ENCODE results near the gene BCL11B. TPM values are rescaled to one million over a fixed set of nuclear protein-coding genes. Genes with fewer than 3 reads are reported as not detected.
A peak's percentile ranks its signal among the peaks of the same experiment; 100 is the strongest.

Gene BCL11B
- total RNA-seq, 1 donor from 2014 or later: 1.3 TPM

DNA sequence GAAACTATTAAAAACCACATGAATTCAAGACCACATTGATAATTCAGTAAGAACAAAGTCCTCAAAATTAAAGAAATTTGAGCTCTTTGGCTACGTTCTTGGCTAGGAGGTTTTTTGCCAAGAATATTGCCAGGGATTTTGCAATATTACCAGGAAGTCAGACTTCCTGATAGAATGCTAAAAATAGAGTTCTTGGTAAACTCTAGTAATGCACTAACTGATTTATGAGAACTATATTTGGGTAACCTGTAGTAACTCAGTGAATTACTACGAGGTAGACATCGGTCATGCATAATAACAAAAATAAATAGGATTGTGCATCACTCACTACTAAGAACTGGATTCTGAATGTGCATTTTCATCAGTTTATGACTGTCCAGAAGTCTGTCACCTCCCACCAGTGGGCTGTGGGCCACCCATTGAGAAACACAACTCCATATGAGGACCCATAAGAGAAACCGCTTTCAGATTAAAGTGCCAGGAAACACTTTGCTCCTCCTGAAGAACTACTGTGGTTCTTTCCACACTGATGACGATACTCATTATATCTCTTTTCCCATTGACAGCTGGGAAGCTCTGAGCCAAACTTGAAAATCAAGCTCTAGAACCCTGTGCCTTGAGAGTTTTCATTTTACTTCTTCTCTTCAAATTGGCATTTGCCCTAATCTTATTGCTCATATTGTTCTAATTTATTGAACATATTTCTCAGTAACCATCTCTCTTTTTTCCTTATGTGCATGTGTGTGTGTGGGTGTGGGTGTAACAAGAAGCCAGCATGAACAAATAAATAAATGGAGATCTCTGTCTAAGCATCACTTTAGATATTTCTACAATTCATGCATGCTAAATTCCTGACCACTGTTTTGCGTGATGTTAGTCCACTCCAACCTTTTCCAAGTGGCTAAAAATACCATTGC lies 116.6 kb downstream of the BCL11B start:
- no peaks in the 10 kb centered on the region for H3K4me1 ChIP-seq
- H2AFZ ChIP-seq (replicated peaks): no peak overlapping the region
- no peak overlapping the region for H3K4me2 ChIP-seq
- H3K9ac ChIP-seq: no peak overlapping the region
- H3K79me2 ChIP-seq (ENCODE audit: low read depth): no peaks in the 10 kb centered on the region
- Mint-ChIP-seq H3K36me3 (no peaks in the 10 kb centered on the region), H3K4me1 (no peaks in the 10 kb centered on the region), H3K27ac (no peak overlapping the region), H3K27me3 (ENCODE audit: insufficient read depth, low read depth) (peaks cover 8% of the 10 kb centered on the region), H3K9me3 (no peaks in the 10 kb centered on the region), H3K4me3 (no peak overlapping the region)
- no peaks in the 10 kb centered on the region for H4K20me1 ChIP-seq (ENCODE audit: low read depth)
- H3K4me3 ChIP-seq: no peak overlapping the region
- TF ChIP-seq, protein P1, sequence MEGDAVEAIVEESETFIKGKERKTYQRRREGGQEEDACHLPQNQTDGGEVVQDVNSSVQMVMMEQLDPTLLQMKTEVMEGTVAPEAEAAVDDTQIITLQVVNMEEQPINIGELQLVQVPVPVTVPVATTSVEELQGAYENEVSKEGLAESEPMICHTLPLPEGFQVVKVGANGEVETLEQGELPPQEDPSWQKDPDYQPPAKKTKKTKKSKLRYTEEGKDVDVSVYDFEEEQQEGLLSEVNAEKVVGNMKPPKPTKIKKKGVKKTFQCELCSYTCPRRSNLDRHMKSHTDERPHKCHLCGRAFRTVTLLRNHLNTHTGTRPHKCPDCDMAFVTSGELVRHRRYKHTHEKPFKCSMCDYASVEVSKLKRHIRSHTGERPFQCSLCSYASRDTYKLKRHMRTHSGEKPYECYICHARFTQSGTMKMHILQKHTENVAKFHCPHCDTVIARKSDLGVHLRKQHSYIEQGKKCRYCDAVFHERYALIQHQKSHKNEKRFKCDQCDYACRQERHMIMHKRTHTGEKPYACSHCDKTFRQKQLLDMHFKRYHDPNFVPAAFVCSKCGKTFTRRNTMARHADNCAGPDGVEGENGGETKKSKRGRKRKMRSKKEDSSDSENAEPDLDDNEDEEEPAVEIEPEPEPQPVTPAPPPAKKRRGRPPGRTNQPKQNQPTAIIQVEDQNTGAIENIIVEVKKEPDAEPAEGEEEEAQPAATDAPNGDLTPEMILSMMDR (IDR thresholded peaks at IDR 0.05): no peak
- no peak for TF ChIP-seq EZH2phosphoT487 (IDR thresholded peaks at IDR 0.05)
- TF ChIP-seq EZH2 (IDR thresholded peaks at IDR 0.05): no peak
- no peak for DNase-seq (ENCODE audit: low spot score)
- H3K27me3 ChIP-seq: no peaks in the 10 kb centered on the region
- no peaks in the 10 kb centered on the region for H3K9me3 ChIP-seq (ENCODE audit: low read depth)
- H3K36me3 ChIP-seq: no peaks in the 10 kb centered on the region
- H3K27ac ChIP-seq: no peak overlapping the region
- H3F3A ChIP-seq (ENCODE audit: low read depth): no peaks in the 10 kb centered on the region

DNA sequence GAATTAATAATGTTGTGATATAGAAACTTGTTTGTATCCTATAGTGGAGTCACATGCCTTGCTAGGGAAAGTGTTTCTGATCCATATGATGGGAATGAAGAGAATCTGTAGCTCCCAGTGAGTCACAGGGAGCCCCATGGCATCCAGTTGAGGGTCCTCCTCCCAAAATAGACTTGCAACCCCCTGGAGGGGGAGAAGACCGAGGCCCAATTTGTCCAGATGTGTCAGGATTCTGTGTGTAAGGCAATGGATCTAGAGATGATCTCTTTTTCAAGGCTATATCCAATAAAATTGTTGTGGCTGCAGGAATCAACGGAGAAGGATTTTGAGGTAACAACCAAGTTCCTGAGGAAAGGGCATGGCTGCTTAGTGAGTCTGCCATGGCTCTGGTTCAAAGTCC lies 121.8 kb downstream of the BCL11B start:
- H3K9ac ChIP-seq: no peak overlapping the region
- TF ChIP-seq EZH2phosphoT487 (IDR thresholded peaks at IDR 0.05): no peak
- TF ChIP-seq, protein P1 (IDR thresholded peaks at IDR 0.05): no peak
- no peak overlapping the region for H3K27ac ChIP-seq
- H3K9me3 Mint-ChIP-seq: no peaks in the 10 kb centered on the region
- no peaks in the 10 kb centered on the region for H3F3A ChIP-seq (ENCODE audit: low read depth)
- no peaks in the 10 kb centered on the region for H3K9me3 ChIP-seq (ENCODE audit: low read depth)
- no peaks in the 10 kb centered on the region for H3K36me3 Mint-ChIP-seq
- no peaks in the 10 kb centered on the region for H4K20me1 ChIP-seq (ENCODE audit: low read depth)
- no peaks in the 10 kb centered on the region for H3K27me3 ChIP-seq
- no peak overlapping the region for H3K27ac Mint-ChIP-seq
- H3K4me3 Mint-ChIP-seq: no peak overlapping the region
- no peak for DNase-seq (ENCODE audit: low spot score)
- H3K4me1 ChIP-seq: no peaks in the 10 kb centered on the region
- H3K36me3 ChIP-seq: no peaks in the 10 kb centered on the region
- H3K4me2 ChIP-seq: no peak overlapping the region
- H2AFZ ChIP-seq (replicated peaks): no peak overlapping the region
- peaks cover 7% of the 10 kb centered on the region for H3K27me3 Mint-ChIP-seq (ENCODE audit: insufficient read depth, low read depth)
- H3K4me1 Mint-ChIP-seq: no peaks in the 10 kb centered on the region
- H3K4me3 ChIP-seq: no peak overlapping the region
- no peaks in the 10 kb centered on the region for H3K79me2 ChIP-seq (ENCODE audit: low read depth)

DNA sequence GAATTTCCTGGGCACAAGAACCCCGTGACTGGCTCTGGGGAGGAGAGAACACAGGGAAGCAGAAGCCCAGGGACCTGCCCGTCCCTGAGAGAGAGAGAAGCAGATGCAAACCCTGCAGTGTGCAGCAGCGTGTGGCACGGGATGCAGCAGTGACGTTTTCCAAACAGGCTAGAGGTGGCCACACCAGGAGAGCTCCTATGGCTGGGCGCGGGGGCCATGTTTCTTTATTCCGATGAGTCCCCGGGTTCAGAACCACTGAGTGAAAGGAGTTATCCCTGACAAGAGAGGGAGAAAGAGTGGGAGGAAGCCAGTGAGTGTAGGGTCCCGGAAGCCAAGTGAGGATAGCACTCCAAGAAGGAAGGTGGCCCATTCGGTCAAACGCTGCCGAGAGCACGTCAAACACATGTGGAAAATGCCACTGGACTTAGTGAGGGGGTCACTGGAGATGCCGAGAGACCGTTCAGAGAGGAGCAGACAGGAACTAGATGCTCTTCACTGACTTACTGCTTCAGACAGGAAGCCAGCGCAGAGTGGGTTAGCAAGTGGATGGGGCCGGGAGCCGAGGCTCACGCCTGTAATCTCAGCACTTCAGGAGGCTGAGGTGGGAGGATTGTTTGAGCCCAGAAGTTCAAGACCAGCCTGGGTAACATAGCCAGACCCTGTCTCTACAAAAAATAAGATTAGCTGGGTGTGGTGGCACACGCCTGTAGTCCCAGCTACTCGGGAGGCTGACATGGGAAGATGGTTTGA lies 123.0 kb downstream of the BCL11B start:
- Mint-ChIP-seq H3K27me3 (ENCODE audit: insufficient read depth, low read depth) (peaks cover 9% of the 10 kb centered on the region), H3K9me3 (no peaks in the 10 kb centered on the region), H3K27ac (no peak overlapping the region), H3K4me3 (no peak overlapping the region), H3K4me1 (peaks cover 2% of the 10 kb centered on the region), H3K36me3 (no peaks in the 10 kb centered on the region)
- Histone ChIP-seq H3K4me3 (no peak overlapping the region), H3K36me3 (no peaks in the 10 kb centered on the region), H3K27ac (no peak overlapping the region), H3K9me3 (ENCODE audit: low read depth) (no peaks in the 10 kb centered on the region), H3K9ac (no peak overlapping the region), H3K27me3 (no peaks in the 10 kb centered on the region), H3K4me1 (no peaks in the 10 kb centered on the region), H3K79me2 (ENCODE audit: low read depth) (no peaks in the 10 kb centered on the region), H4K20me1 (ENCODE audit: low read depth) (no peaks in the 10 kb centered on the region), H3F3A (ENCODE audit: low read depth) (no peaks in the 10 kb centered on the region), H2AFZ (replicated peaks) (peak overlapping the region; percentile 26), H3K4me2 (no peak overlapping the region)
- no peak for DNase-seq (ENCODE audit: low spot score)
- TF ChIP-seq, protein P1 (IDR thresholded peaks at IDR 0.05): no peak

Data from neural progenitor cell (in vitro differentiated cells).